GM18519 (cell line): Measurements from ENCODE around the gene ZSCAN25.
"Not testable (repeated sequence)": the region's sequence is repeated elsewhere in the genome, so short reads cannot be mapped to it uniquely, and the experiment has no call there.

ENCODE experiments used
- ATAC-seq: cut with Tn5 transposase; IDR thresholded peaks from one replicate; pipeline ENCODE4 v1.9.1; 2021; ENCODE audit warnings: mild to moderate bottlenecking, moderate library complexity; ENCODE audit not compliant: unreplicated experiment, low FRiP score

The ZSCAN25 gene

DNA sequence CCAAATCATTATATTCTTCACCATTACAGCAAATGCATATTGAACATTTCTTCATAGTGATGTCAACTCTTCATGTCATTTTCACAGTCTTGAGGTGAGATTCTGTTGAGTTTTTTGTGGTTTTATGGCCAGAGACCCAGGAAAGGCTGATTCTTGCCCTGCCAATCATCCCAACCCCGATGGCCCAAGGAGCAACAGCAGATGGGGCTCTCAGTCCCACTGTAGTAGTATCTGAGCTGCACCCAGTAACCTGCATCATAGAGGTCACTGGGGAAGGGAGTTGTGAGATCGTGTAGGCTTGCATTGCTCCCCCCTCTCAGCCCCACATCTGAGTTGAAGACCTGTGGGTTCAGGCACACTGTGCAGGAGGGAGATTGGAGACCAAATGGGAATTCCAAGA lies 26.7 kb downstream of the ZSCAN25 start:
- ATAC-seq = no peak

DNA sequence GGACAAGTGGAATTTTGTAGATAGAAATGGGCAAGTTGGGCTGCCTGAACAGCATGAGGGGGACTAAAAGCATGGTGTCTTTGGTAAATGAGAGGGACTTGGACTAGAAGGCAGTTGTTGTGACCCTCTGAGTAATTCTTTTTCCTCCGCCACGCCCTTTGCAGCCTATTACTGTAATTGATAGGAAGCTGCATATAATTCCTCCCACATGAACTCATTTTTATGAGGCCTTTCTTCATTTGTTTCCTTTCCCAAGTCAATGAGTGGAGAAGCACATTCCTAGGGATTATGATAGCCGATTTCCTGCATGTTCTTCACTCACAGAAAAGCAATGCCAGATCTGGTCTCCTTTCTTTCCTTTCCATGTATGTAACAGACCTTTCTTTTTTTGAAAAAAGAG lies 27.7 kb downstream of the ZSCAN25 start:
- no peak for ATAC-seq

DNA sequence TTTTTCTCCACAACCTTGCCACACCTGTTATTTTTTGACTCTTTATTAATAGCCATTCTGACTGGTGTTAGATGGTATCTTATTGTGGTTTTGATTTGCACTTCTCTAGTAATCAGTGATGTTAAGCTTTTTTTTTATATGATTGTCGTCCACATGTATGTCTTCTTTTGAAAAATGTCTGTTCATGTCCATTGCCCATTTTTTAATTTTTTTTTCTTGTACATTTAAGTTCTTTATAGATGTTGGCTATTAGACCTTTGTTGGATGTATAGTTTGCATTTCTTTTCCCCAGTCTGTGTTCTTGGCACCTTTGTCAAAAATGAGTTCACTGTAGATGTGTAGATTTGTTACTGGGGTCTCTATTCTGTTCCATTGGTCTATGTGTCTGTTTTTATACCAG lies 28.8 kb downstream of the ZSCAN25 start:
- ATAC-seq = no peak

DNA sequence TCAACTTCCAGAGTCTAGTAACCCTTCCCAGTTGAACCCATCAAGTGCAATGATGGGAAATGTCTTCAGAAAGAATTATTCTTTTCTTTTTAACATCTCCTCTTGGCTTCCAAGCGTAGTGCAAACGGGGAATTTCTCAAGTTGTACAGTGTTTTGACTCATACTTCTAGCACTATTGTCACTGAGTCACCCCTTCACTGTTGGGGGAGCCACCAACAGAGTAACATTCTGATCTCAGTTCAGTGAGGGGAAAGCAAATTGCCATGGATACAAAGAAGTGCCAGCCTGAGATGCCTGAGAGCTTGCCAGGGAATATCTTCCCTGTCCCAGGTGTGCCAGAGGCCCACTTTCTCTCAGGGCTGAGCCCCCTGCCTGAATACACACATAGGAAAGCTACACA lies 32.1 kb downstream of the ZSCAN25 start:
- no peak for ATAC-seq

DNA sequence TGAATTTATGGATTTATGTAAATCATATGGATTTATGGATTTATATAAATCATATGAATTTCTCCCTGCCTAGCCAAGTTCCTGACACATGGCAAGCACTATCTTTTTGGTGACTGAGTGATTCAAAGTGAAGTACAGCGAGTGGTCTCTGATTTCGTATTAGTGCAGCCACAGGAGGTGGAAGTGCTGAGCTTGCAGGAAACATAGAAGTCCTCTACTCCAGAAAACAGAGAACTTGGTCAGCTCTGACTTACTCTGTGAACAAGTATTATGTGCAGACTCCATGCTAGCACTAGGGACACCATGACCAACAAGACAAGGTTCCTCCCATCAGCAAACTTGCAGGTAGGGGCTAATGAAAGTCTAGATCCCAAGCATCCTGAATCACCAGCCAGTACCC lies 34.5 kb downstream of the ZSCAN25 start:
- ATAC-seq = no peak

DNA sequence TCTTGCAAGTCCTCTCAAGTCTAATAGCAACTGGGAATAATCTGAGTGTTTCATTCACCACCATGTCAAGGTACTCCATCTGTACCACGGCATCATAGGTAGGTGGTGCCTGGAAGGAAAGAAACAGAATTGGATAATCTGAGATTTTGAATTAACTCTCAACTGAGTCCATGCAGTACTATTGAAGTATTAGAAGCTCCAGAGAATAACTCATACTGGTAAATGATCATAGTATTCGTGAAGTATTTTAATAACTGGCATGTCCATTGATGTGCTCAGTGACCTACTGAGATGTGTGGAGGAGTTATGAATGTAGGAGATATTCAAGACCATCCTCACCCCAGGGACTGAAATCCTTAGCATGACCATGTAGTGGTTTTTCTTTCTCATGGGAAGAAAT lies 35.9 kb downstream of the ZSCAN25 start:
- no peak for ATAC-seq

DNA sequence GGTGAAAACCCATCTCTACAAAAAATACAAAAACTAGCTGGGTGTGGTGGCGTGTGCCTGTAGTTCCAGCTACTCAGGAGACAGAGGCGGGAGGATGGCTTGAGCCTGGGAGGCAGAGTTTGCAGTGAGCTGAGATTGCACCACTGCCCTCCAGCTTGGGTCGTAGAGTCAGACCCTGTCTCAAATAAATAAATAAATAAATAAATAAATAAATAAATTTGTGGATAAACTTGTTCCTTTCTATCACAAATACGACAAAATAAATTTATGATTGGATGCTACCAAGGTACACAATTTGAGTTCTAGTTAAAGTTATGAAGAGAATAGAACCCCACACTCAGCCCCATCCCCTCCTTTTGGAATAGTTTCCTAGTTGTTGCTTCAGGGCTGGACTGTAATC lies 36.5 kb downstream of the ZSCAN25 start:
- ATAC-seq = not testable (repeated sequence)

DNA sequence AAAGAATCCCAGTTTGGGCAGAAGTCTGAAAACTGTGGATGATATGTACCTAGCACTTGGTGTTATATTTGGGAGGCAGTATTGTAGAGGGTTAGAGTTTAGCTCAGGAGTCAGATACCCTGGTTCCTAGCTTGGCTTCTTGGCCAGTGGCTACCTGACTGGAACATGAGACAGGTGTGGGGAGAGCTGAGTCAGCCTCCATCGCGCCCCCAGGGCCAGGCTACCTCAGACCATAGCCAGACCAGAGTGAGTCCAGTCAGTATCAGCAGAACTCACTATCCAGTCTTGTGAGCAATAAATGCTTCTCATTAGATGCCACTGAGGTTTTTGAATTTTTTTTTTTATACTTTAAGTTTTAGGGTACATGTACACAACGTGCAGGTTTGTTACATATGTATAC lies 37.0 kb downstream of the ZSCAN25 start:
- no peak for ATAC-seq

DNA sequence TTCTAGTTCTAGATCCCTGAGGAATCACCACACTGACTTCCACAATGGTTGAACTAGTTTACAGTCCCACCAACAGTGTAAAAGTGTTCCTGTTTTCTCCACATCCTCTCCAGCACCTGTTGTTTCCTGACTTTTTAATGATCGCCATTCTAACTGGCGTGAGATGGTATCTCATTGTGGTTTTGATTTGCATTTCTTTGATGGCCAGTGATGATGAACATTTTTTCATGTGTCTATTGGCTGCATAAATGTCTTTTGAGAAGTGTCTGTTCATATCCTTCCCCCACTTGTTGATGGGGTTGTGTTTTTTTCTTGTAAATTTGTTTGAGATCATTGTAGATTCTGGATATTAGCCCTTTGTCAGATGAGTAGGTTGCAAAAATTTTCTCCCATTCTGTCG lies 37.9 kb downstream of the ZSCAN25 start:
- not testable (repeated sequence) for ATAC-seq

DNA sequence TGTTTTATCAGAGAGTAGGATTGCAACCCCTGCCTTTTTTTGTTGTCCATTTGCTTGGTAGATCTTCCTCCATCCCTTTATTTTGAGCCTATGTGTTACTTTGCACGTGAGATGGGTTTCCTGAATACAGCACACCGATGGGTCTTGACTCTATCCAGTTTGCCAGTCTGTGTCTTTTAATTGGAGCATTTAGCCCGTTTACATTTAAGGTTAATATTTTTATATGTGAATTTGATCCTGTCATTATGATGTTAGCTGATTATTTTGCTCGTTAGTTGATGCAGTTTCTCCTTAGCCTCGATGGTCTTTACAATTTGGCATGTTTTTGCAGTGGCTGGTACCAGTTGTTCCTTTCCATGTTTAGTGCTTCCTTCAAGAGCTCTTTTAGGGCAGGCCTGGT lies 41.1 kb downstream of the ZSCAN25 start:
- ATAC-seq = not testable (repeated sequence)

DNA sequence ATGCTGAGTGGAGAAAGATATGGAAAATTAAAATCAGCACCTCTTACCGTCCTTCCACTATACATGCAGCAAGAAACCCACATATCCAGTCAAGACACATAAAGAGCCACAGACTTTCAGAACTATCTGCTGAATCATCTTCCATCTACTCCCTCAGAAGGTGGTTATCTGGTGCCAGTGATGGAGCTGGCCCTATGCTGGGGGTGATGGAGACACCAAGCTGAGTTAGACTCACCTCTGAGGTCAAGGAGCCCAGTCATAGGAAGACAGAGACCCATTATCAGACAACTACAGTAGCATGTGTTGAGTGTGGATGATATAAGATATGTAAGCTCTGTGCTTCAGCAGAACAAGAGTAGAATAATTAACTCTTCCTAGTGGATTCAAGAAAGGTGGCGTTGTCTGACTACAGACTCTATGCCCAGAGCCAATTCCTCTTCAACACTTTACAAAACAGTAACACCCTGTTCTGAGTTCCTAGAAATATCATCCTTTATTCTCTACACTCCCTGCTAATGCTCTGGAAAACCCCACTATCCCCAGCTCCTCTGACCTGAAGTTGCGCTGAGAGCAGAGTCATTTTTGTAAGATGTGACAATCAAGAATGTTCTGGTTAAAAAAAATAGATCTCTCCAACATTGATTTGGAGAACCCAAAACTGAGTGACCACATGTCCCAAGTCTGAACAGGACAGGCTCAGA lies 48.7 kb downstream of the ZSCAN25 start:
- no peak for ATAC-seq

DNA sequence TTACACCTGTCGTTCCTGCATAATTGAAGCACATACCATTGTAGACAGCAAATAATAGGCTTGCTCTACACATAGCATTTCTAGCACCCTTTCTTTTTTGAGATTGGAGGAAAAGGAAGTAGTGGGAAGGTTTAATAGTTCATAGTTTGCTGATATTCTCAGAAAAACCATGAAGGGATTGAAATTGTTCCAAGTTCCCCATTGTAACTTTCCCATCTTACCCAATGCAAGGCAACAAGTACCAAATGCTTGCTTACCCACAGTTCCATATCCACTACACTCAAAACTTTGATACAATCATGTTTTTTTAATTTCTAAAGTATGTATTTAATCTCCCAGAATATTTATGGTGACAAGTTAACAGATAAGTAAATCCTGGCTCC lies 49.3 kb downstream of the ZSCAN25 start:
- ATAC-seq = no peak

DNA sequence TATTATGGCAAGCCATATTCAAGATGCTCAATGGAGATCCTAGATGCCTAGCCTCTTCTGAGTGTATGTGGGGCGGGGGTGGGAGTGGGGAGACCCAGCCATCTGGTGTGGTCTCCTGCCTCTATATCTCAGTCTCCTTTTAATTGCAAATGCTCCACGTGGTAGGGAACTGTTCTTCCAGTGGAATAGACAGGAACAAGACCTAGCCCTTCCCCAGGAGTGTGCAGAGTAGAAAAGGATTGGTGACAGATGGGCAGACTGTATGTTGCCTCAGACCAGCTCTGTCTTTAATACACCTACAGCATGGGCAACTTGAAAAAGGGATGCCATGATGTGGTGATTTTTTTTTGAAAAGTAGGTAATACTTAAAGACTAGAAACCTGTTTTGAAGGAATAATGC lies 50.4 kb downstream of the ZSCAN25 start:
- ATAC-seq = no peak

DNA sequence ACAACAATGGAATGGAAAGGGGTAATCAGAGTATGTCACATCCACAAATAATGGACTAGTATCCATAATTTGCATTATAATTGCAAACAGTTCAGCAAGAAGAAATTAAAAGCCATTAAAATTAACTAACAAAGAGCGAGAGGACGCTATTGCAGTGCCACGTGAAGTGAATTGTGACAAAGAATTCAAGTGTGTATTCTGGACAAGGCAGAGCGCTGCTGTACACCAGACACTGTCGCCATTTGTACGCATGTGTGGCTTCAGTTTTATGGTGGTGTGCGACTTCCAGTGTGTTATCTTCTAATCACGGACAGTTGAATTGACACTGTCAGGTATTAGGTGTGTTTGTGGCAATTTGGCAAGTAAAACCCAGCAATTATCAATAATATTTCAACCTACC lies 51.8 kb downstream of the ZSCAN25 start:
- no peak for ATAC-seq

DNA sequence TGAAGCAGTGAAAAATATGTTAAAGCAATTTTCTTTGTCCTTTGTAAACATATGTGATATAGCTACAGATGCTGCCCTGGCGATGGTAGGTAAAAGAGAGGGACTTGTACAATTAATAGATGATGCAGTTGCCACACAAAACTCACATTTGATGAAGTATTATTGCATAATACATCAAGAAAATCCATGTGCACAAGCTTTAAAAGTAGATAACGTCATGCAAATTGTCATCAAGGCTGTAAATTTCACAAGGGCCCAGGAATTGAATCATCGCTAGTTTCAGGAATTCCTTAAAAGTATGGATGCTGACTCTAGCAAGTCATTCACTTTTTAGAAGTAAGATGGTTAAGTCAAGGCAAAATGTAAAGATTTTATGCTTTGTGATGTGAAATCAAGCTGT lies 53.0 kb downstream of the ZSCAN25 start:
- ATAC-seq = no peak

DNA sequence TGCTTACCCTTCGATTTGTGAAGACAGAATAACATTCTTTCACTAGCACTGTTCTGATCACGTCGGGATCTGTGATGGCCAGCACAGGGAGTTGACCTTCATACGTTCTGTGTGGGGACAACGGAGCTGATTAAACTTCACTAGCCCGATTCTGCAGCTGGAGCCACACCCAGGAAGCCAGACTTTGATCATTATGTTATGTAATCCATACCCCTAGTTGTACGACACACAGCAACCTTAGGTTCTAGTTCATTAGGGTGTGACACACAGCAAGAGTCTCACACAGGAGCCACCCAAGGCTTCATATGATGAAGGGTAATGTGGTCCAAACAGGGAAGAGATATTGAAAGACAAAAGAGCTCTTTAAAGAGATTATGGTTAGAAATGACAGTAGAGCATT lies 55.8 kb downstream of the ZSCAN25 start:
- no peak for ATAC-seq

DNA sequence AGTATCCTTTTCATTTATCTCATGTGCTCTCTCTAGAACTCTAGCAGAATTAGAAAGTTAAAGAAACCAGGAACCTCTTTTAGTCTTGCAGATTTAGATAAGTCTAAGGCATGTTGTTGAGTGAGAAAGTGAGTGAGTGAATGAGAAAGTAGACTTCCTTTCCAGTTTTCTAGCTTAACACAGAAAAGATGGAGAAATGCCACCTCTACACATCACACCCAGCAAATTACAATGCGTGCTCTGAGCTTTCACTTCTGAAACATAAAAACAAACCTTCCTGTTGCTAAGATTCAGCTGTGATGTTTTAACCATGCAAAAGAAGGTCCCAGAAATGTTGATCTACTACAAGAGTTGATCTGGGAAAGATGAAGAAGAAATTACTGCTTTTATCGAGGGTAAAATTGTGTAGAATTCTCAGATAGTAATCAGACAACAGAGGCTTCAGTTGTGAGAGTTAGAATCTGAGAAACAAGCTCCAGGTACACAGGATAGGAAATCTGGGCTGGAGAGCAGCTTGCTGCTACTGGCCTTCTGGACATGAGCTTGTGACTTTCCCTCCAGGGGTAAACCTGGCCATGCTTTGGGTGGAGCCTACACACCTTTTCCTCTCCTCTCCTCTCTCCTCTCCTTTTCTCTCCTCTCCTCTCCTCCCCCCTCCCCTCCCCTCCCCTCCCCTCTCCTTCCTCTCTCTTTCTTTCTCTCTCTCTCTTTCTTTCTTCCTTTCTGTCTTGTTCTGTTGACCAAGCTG lies 58.4 kb downstream of the ZSCAN25 start:
- ATAC-seq = no peak

DNA sequence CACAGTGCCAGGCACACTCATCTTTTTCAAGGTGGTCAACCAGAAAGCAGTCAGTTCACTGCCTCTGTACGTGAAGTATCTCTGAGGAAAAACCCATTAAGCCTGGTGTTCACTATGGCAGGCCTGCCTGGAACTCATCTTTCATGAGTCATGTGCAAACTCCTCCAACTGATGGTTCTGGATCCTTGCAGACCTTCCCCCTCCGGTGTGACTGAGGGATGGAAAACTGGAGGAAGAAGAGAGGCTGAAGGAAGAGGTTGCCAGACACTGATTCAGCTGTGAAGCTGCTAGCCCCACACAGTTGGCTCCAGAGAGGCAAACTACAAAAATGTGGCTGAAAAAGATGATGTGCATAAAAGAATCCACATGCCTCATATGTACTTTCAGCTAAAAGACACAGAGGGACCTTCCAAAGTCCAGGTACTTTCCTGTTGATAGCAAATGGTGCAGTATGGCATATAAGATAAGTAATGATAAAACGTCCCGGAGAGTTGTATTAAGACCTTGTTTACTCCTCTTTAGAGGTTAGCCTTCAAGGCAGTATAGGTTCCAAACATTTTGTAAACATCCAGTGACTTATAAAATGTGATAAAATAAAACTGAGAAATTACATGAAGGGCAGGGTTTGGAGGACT lies 60.4 kb downstream of the ZSCAN25 start:
- ATAC-seq = no peak

DNA sequence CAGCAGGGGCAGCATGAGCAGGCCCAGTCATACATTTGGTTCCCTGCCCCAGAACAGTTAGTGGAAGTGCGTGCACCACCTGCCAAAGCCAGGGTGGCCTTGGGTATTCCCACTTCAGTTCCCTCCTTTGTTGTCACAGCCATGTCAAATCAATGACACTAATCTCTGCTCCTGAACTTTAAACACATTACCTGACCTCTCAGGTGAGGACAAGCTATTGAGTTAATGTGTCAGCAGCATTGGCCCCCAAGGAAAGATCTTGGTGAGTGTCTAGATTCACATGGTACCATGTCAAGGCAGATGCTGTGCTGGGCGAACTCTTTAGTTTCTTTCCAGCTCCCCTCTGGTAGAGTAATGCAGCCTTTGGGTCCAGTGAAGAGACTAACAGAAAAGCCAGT lies 60.9 kb downstream of the ZSCAN25 start:
- ATAC-seq = no peak

DNA sequence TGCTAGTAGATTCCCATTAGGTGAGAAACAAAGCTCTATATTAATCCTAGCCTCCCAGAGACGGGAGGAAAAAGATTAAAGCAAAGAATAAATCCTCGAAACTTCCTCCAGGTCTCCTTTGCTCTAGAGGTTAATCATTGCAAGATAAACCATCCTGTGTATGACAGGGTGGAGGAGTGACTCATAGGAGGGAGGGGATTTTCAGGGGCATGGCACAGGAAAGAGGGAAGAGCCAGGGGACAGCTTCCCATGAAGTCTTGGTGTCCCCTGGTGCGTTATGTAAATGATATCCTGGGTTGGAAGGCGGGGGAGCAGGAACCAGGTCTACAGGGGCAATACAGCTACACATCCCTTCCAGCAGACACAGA lies 62.3 kb downstream of the ZSCAN25 start:
- ATAC-seq = no peak

DNA sequence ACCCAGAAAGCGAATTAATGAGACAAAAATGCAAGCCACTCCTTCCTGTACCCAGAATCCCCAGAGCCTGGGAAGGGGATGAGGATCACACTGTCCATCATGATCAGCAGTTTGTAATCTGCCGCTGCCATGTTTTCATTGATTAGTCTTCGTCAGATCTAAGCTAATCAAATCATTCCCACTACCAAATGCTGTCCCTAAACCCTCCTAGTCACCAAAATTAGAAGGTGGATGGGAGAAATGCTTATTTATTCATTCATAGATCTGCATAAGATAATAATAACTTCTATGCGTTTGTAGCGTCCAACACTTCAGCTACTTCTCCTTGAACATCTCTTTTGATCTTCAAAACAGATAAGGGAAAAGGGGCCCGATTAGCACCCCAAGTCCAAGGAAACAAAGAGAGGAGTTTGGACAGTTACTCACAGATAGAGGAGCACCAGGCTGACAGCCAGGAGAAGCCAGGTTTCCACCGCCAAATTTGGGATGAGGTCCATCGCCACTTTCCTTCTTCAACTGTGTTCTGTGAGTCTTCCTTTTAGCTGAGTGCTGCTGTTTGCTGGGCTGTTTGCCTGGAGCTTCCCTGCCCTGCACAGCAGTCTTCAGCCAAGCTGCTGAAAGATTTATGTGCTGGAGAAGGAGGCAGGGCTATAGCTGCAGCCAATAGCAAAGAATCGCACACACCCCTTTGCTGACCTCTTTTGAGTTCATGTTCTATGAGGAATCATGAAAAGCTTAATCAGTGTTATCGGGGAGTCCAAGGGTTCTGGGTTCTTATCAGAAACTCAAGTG lies 62.9 kb downstream of the ZSCAN25 start, which contains the start of gene CYP3A5:
CYP3A5 (minus strand) TSS at position 597 of the 792 bp plus-strand sequence; CDS start at position 497, 100 bp downstream.
- ATAC-seq = no peak
